GM21515 (cell line): ENCODE data around the gene PAXIP1.

Experiments
- ATAC-seq: cut with Tn5 transposase; IDR thresholded peaks from one replicate; pipeline ENCODE4 v1.9.1; 2021; ENCODE audit not compliant: unreplicated experiment

PAXIP1 gene

GRCh38 chr7:154997840-154998370, 5.0 kb downstream of the PAXIP1 start:
- no peak for ATAC-seq

GRCh38 chr7:154996756-154997155, 6.2 kb downstream of the PAXIP1 start:
- no peak for ATAC-seq

- no peak for ATAC-seq
Observed at GRCh38 chr7:154996101-154996500, 6.8 kb downstream of the PAXIP1 start.

- no peak for ATAC-seq
Observed at GRCh38 chr7:154994996-154995395, 7.9 kb downstream of the PAXIP1 start.

GRCh38 chr7:154990964-154991540, 11.9 kb downstream of the PAXIP1 start:
- ATAC-seq = no peak

GRCh38 chr7:154987571-154987970, 15.4 kb downstream of the PAXIP1 start:
- ATAC-seq = no peak

GRCh38 chr7:154986200-154986945, 16.6 kb downstream of the PAXIP1 start:
- no peak for ATAC-seq

- ATAC-seq = no peak
Observed at GRCh38 chr7:154985230-154985629, 17.7 kb downstream of the PAXIP1 start.

GRCh38 chr7:154984601-154985188, 18.2 kb downstream of the PAXIP1 start:
- no peak for ATAC-seq

GRCh38 chr7:154978017-154978416, 24.9 kb downstream of the PAXIP1 start:
- ATAC-seq = no peak

GRCh38 chr7:154977250-154977649, 25.7 kb downstream of the PAXIP1 start:
- no peak for ATAC-seq

- ATAC-seq = no peak
Observed at GRCh38 chr7:154976844-154977243, 26.1 kb downstream of the PAXIP1 start.

- no peak for ATAC-seq
Observed at GRCh38 chr7:154975984-154976383, 26.9 kb downstream of the PAXIP1 start.

GRCh38 chr7:154973381-154973780, 29.5 kb downstream of the PAXIP1 start:
- ATAC-seq = no peak

GRCh38 chr7:154968336-154969001, 34.5 kb downstream of the PAXIP1 start:
- no peak for ATAC-seq

GRCh38 chr7:154967401-154967955, 35.4 kb downstream of the PAXIP1 start:
- ATAC-seq = no peak

GRCh38 chr7:154965014-154965413, 37.9 kb downstream of the PAXIP1 start:
- ATAC-seq = no peak

GRCh38 chr7:154960063-154960790, 42.7 kb downstream of the PAXIP1 start:
- no peak for ATAC-seq

- no peak for ATAC-seq
Observed at GRCh38 chr7:154956427-154956826, 46.5 kb downstream of the PAXIP1 start.

GRCh38 chr7:154953006-154953684, 49.8 kb downstream of the PAXIP1 start:
- ATAC-seq = no peak
